Heart right ventricle (tissue), 16 donors: Measurements from ENCODE around the gene HES4. TPM values are rescaled to one million over a fixed set of nuclear protein-coding genes. Genes with fewer than 3 reads are reported as not detected.

ENCODE experiments used
- ATAC-seq, 8 donors: fragments of 200-7000 bp; cut with Tn5 transposase; one replicate each; pipeline ENCODE4 v1.9.1; 2020; ENCODE audit warnings: mild to moderate bottlenecking in 8 of 8, moderate library complexity in 8 of 8, moderate number of reproducible peaks in 1 of 8
- DNase-seq, 2 donors: peaks; one replicate each; pipeline ENCODE4 v3.0.0-alpha.2; 2020
- H3K27ac ChIP-seq, 10 donors: fragments of 200-600 bp; sonication (generic) in 2 of 10; one replicate each; pipeline versions ENCODE4 v1.5.0 to v1.8.0; 2020 to 2022; ENCODE audit warnings: mild to moderate bottlenecking in 3 of 10
- H3K27me3 ChIP-seq, 7 donors: fragments of 200-600 bp; one replicate each; pipeline ENCODE4 v1.8.0; 2021 to 2022; ENCODE audit warnings: mild to moderate bottlenecking in 2 of 7
- H3K36me3 ChIP-seq, 9 donors: fragments of 200-600 bp; sonication (generic) in 1 of 9; one replicate each; pipeline versions ENCODE4 v1.5.0 to v1.8.0; 2020 to 2022; ENCODE audit warnings: mild to moderate bottlenecking in 2 of 9
- H3K4me1 ChIP-seq, 9 donors: fragments of 200-600 bp; sonication (generic) in 1 of 9; one replicate each; pipeline versions ENCODE4 v1.5.0 to v1.8.0; 2020 to 2022; ENCODE audit warnings: mild to moderate bottlenecking in 4 of 9
- H3K4me3 ChIP-seq, 10 donors: fragments of 200-600 bp; sonication (generic) in 2 of 10; one replicate each; pipeline versions ENCODE4 v1.5.0 to v1.8.0; 2020 to 2022; ENCODE audit warnings: mild to moderate bottlenecking in 7 of 10, moderate library complexity in 2 of 10
- H3K9me3 ChIP-seq, 11 donors: fragments of 200-600 bp in 10 of 11; sonication (generic) in 2 of 11; one replicate each; pipeline versions ENCODE4 v1.5.0 to v1.8.0; 2013 to 2022; ENCODE audit warnings: mild to moderate bottlenecking in 2 of 11, control low read depth in 1 of 11, moderate library complexity in 1 of 11
- WGBS, 2 donors: extraction: QIAGEN DNeasy Blood & Tissue Kit; methylation state at CpG; one replicate each; pipeline ENCODE4 v1.1.7; 2013; ENCODE audit warnings: inconsistent platforms in 1 of 2; 5-methylcytosine and 5-hydroxymethylcytosine counted together
- intact Hi-C, 10 donors: fragments of 100-400 bp; cut with DNase I; formaldehyde crosslinking; loops; one replicate each; pipeline versions ENCODE4 v1.11.1 to v1.14.2; 2022
- polyA plus RNA-seq, 2 donors: library from polyadenylated mRNA; stranded (reverse); fragments of 200-250 nt; gene quantifications; one replicate each; pipeline ENCODE4 v1.2.3, GENCODE V29; 2013
- total RNA-seq, 10 donors: library from RNA; stranded (reverse); fragmentation: NEBNext Ultra II Directional in 3 of 10; extraction: Animal tissue kit (Norgen Biotek cat#: 25700) in 3 of 10; gene quantifications; one replicate each; pipeline versions ENCODE4 v1.2.1 to v1.2.4, GENCODE V29; 2021 to 2023
- TF ChIP-seq, protein P1 (sequence below), 9 donors: fragments of 200-600 bp; sonication (generic) in 2 of 9; IDR thresholded peaks; one replicate each; pipeline versions ENCODE4 v1.5.0 to v1.8.0; 2021 to 2022; ENCODE audit warnings: antibody characterized with exemption in 9 of 9, mild to moderate bottlenecking in 5 of 9, moderate library complexity in 1 of 9
- donor health status: Arrhythmogenic right ventricular cardiomyopathy.
- donor health status: ischemic (EF 13 %, LVEDD 7.1; RV severe dilation, severe dysfunction).
- donor health status: healthy with polysubstance abuse.
- donor health status: DM: no; HTN: yes; CAD: no.
- donor health status: DM: no; HTN: no; CAD: no.
- donor health status: ischemic (EF 25% LVEDD 6.9; RV normal size, moderate dysfunction).
- donor health status: ischemic (EF 25% LVEDD 5.7; RV mildly dilated, moderate dysfunction).
- donor health status: healthy.
- donor health status: DM: yes; HTN: yes; CAD: no.
- donor health status: Ischemic cardiomyopathy.
- donor health status: ischemic (EF 35%, LVEDD 5.7; RV mildly dilated, moderate dysfunction).
- donor health status: nonischemic (EF 11% LVEDD 7.7; RV severe dilation, severe dysfunction).
- donor health status: DM: yes; HTN: yes; CAD: no.
- donor health status: PGD.
- donor health status: ischemic (EF 29% LVEDD 5.4; RV normal size, mild dysfunction).
- donor health status: nonischemic (EF 23%, LVEDD 6.1; RV moderate dilation, normal function).

HES4 gene
- total and polyA plus RNA-seq, 12 donors = 28.5 to 78.1 (median 45.1) TPM

DNA sequence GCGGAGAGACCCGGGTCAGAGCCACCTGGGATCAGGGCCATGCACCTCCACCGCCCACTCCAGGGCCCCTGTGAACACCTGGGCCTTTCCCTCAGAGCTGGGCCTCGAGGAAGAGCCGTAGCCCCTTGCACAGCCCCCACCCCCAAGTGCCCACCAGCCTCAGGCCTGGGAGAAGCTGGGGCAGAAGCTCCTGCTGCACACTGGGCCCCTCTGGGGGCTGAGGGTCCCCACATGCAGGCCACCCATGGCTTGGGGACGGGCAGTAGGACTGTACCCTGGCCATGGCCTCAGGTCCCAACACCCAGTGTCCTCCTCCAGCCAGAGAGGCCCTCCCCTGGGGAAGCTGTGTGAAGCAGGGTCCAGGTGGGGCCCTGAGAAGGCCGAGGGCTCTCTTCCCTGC lies 47.3 kb downstream of the HES4 start:
- H3K4me1 ChIP-seq = peaks cover 3 to 9% (median 6%) of the 10 kb centered on the region in 9 donors
- intact Hi-C loops = loop anchor here in 2 of 10 donors (10.0 kb wide), 1 partner anchor 48 kb away; no protein-coding TSS in a partner anchor
- ATAC-seq = no peak
- WGBS, 2 donors = 85 to 92% methylated on average over 7 of the region's 7 CpGs
- no peaks in the 10 kb centered on the region for H3K27me3 ChIP-seq
- H3K9me3 ChIP-seq = no peaks in the 10 kb centered on the region
- DNase-seq = no peak
- TF ChIP-seq, protein P1, sequence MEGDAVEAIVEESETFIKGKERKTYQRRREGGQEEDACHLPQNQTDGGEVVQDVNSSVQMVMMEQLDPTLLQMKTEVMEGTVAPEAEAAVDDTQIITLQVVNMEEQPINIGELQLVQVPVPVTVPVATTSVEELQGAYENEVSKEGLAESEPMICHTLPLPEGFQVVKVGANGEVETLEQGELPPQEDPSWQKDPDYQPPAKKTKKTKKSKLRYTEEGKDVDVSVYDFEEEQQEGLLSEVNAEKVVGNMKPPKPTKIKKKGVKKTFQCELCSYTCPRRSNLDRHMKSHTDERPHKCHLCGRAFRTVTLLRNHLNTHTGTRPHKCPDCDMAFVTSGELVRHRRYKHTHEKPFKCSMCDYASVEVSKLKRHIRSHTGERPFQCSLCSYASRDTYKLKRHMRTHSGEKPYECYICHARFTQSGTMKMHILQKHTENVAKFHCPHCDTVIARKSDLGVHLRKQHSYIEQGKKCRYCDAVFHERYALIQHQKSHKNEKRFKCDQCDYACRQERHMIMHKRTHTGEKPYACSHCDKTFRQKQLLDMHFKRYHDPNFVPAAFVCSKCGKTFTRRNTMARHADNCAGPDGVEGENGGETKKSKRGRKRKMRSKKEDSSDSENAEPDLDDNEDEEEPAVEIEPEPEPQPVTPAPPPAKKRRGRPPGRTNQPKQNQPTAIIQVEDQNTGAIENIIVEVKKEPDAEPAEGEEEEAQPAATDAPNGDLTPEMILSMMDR (IDR thresholded peaks at IDR 0.05) = no peak
- H3K36me3 ChIP-seq = peaks cover 0 to 97% (median 58%) of the 10 kb centered on the region in 9 donors
- no peak overlapping the region for H3K27ac ChIP-seq
- no peak overlapping the region for H3K4me3 ChIP-seq

DNA sequence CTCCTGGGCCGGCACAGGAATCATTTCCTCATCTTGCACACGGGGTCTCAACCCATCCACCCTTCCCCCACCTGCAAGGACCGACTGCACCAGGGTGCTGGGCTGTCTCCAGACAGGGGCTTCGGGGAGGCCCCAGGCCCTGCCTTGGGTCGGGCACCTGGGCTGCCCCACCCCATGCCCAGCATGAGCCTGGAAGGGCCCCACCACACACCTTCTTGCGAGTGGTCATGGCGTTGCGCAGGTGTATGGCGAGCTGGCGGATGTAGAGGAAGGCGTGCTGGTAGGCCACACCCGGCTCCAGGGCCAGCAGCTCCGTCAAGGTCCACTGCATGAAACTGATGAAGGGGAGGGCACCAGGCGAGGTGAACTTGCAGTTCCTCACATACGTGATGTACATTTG lies 47.7 kb downstream of the HES4 start:
- Histone ChIP-seq H3K9me3 (no peaks in the 10 kb centered on the region), H3K27ac (no peak overlapping the region), H3K27me3 (no peaks in the 10 kb centered on the region), H3K4me3 (no peak overlapping the region), H3K4me1 (peaks cover 0 to 5% (median 2%) of the 10 kb centered on the region in 9 donors), H3K36me3 (peaks cover 0 to 100% (median 59%) of the 10 kb centered on the region in 9 donors)
- intact Hi-C loops = loop anchor here in 2 of 10 donors (10.0 kb wide), 1 partner anchor 47 kb away; no protein-coding TSS in a partner anchor
- no peak for DNase-seq
- 93 to 94% methylated on average over 15 of the region's 15 CpGs for WGBS, 2 donors
- ATAC-seq = no peak
- TF ChIP-seq, protein P1 (IDR thresholded peaks at IDR 0.05) = no peak

DNA sequence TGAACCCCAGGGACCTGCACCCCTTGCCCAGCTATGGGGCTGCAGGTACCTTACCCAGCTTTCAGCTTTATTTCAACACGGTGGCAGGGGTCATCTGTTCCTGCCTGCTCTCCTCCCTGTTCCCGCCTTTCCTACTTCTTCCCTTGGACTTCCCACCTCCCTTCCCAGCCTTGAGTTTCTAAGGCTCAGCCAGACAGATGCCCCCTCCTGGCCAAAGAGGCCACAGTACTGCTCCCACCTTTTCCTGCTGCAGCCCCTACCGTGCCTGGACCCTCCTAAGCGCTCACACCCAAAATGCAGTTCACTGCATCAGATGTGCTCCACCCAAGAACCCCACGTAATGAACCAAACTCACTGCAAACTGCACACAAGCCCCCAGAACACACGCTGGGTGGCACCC lies 48.5 kb downstream of the HES4 start:
- ATAC-seq (no peak), DNase-seq (no peak)
- 66 to 68% methylated on average over 6 of the region's 6 CpGs for WGBS, 2 donors
- Histone ChIP-seq H3K27me3 (no peaks in the 10 kb centered on the region), H3K4me3 (no peak overlapping the region), H3K9me3 (no peaks in the 10 kb centered on the region), H3K4me1 (no peaks in the 10 kb centered on the region), H3K36me3 (peaks cover 0 to 100% (median 60%) of the 10 kb centered on the region in 9 donors), H3K27ac (no peak overlapping the region)
- intact Hi-C loops = loop anchor here in 2 of 10 donors (10.0 kb wide), 1 partner anchor 47 kb away; no protein-coding TSS in a partner anchor
- TF ChIP-seq, protein P1 (IDR thresholded peaks at IDR 0.05) = peak in 3 of 9 donors; percentile 18 to 31 (median 19)

DNA sequence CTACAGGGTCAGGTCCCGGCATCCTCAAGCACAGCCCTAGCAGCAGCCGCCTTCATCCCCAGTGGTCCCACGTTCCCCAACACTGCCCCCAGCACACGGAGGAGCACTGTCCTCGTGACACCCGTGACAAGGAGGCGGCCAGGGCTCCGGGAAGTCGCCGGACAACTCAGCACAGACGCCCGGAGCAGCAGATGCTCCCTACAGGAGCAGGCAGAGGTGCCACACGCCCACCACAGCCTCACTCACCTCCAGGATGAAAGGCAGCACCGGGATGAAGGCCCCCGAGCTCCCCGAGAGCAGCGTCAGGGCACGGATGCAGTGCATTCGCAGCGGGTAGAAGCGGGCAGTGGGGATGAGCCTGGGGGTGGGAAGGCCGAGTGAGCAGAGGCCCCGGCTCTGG lies 49.0 kb downstream of the HES4 start:
- Histone ChIP-seq H3K9me3 (no peaks in the 10 kb centered on the region), H3K4me1 (no peaks in the 10 kb centered on the region), H3K4me3 (no peak overlapping the region), H3K27me3 (no peaks in the 10 kb centered on the region), H3K36me3 (peaks cover 0 to 100% (median 64%) of the 10 kb centered on the region in 9 donors), H3K27ac (no peak overlapping the region)
- TF ChIP-seq, protein P1 (IDR thresholded peaks at IDR 0.05) = no peak
- DNase-seq (no peak), ATAC-seq (no peak)
- WGBS, 2 donors = 93 to 95% methylated on average over 23 of the region's 23 CpGs
- intact Hi-C loops = loop anchor here in 2 of 10 donors (10.0 kb wide), 1 partner anchor 46 kb away; no protein-coding TSS in a partner anchor
